ENCODE data around the gene MELK. TPM values are rescaled to one million over a fixed set of nuclear protein-coding genes. Genes with fewer than 3 reads are reported as not detected.
A peak's percentile ranks its signal among the peaks of the same experiment; 100 is the strongest.

Gene MELK
- total RNA-seq, 4 donors from 2014 or later = 0.42 to 0.67 (median 0.49) TPM

DNA sequence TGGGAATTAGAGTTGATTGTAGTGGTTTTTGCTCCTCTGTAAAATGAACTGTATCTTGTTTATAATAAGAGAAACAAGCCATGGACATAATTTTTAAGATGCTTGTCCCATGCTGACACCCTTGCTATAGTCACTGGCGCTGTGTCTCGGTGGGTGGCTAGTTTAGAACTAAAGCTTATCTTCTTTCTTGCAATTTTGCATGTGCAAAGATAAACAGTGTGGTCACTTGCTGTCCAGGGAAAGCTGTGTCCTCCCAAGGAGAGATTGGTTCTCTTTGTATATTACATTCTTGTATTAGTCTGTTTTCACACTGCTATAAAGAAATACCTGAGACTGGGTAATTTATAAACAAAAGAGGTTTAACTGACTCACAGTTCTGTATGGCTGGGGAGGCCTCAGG is 143.8 kb downstream of the MELK start:
- H3K27me3 ChIP-seq = no peaks in the 10 kb centered on the region
- no peaks in the 10 kb centered on the region for H3K9me3 ChIP-seq
- TF ChIP-seq POLR2A (IDR thresholded peaks at IDR 0.05) (no peak), CTCF (IDR thresholded peaks at IDR 0.05) (no peak)
- H3K4me1 ChIP-seq = no peaks in the 10 kb centered on the region
- 79 to 84% methylated on average over 2 of the region's 2 CpGs for WGBS, 2 donors
- no peak for DNase-seq
- H3K4me3 ChIP-seq (replicated peaks in 1 of 3) = no peak overlapping the region
- H3K36me3 ChIP-seq = no peaks in the 10 kb centered on the region
- no peak overlapping the region for H3K27ac ChIP-seq
- intact Hi-C loops (cut with DNase I) = no loop called here

DNA sequence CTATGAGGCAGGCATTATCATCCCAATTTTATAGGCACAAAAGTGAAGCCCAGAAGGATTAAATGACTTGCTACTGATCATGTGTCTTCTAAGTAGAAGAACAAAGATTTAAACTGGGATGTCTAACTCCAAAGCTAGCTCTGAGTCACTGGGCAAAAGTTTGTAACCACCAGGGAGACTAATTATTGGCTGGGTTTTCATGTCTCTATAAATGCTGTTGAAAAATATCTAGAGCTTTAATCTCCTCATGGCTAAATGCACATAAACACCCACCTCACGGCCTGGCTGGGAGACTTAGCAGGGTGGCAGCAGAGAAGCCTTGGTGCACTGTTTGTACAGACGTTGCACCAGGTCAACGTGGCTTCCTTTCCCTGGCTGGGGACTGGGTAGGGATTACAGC is 144.6 kb downstream of the MELK start:
- intact Hi-C loops (cut with DNase I) = no loop called here
- no peak for TF ChIP-seq CTCF (IDR thresholded peaks at IDR 0.05)
- TF ChIP-seq POLR2A (IDR thresholded peaks at IDR 0.05) = no peak
- 68% methylated on average over 3 of the region's 3 CpGs for WGBS, 2 donors
- no peak overlapping the region for H3K4me3 ChIP-seq (replicated peaks in 1 of 3)
- H3K27ac ChIP-seq = no peak overlapping the region
- no peaks in the 10 kb centered on the region for H3K4me1 ChIP-seq
- H3K36me3 ChIP-seq = no peaks in the 10 kb centered on the region
- no peaks in the 10 kb centered on the region for H3K27me3 ChIP-seq
- H3K9me3 ChIP-seq = no peaks in the 10 kb centered on the region
- no peak for DNase-seq

- H3K9me3 ChIP-seq = no peaks in the 10 kb centered on the region
- H3K27ac ChIP-seq = no peak overlapping the region
- DNase-seq = no peak
- H3K4me1 ChIP-seq = no peaks in the 10 kb centered on the region
- H3K27me3 ChIP-seq = no peaks in the 10 kb centered on the region
- no peak overlapping the region for H3K4me3 ChIP-seq (replicated peaks in 1 of 3)
- intact Hi-C loops (cut with DNase I) = no loop called here
- H3K36me3 ChIP-seq = no peaks in the 10 kb centered on the region
- TF ChIP-seq CTCF (IDR thresholded peaks at IDR 0.05) (no peak), POLR2A (IDR thresholded peaks at IDR 0.05) (no peak)
- 17 to 29% methylated on average over 1 of the region's 1 CpG for WGBS, 2 donors
These were observed 145.9 kb downstream of the MELK start for GRCh38 chr9:36718612-36719011.

GRCh38 chr9:36720043-36720442 is 147.3 kb downstream of the MELK start:
- H3K27me3 ChIP-seq = no peaks in the 10 kb centered on the region
- intact Hi-C loops (cut with DNase I) = no loop called here
- H3K4me3 ChIP-seq (replicated peaks in 1 of 3) = no peak overlapping the region
- H3K27ac ChIP-seq = no peak overlapping the region
- no peaks in the 10 kb centered on the region for H3K4me1 ChIP-seq
- WGBS, 2 donors = 89 to 94% methylated on average over 9 of the region's 9 CpGs
- TF ChIP-seq POLR2A (IDR thresholded peaks at IDR 0.05) (no peak), CTCF (IDR thresholded peaks at IDR 0.05) (no peak)
- H3K36me3 ChIP-seq = no peaks in the 10 kb centered on the region
- DNase-seq = no peak
- H3K9me3 ChIP-seq = no peaks in the 10 kb centered on the region

- intact Hi-C loops (cut with DNase I) = no loop called here
- H3K9me3 ChIP-seq = no peaks in the 10 kb centered on the region
- peak; percentile 79 for DNase-seq
- H3K36me3 ChIP-seq = no peaks in the 10 kb centered on the region
- H3K27ac ChIP-seq = no peak overlapping the region
- H3K27me3 ChIP-seq = no peaks in the 10 kb centered on the region
- H3K4me1 ChIP-seq = no peaks in the 10 kb centered on the region
- no peak overlapping the region for H3K4me3 ChIP-seq (replicated peaks in 1 of 3)
- TF ChIP-seq POLR2A (IDR thresholded peaks at IDR 0.05) (no peak), CTCF (IDR thresholded peaks at IDR 0.05) (no peak)
- 47 to 49% methylated on average over 8 of the region's 8 CpGs for WGBS, 2 donors
These were observed 149.3 kb downstream of the MELK start for GRCh38 chr9:36721846-36722588.
